ENCODE results near the gene RIPPLY3. TPM values are rescaled to one million over a fixed set of nuclear protein-coding genes. Genes with fewer than 3 reads are reported as not detected.

The RIPPLY3 gene
- total RNA-seq, 2 donors from 2014 or later, result not detected

DNA sequence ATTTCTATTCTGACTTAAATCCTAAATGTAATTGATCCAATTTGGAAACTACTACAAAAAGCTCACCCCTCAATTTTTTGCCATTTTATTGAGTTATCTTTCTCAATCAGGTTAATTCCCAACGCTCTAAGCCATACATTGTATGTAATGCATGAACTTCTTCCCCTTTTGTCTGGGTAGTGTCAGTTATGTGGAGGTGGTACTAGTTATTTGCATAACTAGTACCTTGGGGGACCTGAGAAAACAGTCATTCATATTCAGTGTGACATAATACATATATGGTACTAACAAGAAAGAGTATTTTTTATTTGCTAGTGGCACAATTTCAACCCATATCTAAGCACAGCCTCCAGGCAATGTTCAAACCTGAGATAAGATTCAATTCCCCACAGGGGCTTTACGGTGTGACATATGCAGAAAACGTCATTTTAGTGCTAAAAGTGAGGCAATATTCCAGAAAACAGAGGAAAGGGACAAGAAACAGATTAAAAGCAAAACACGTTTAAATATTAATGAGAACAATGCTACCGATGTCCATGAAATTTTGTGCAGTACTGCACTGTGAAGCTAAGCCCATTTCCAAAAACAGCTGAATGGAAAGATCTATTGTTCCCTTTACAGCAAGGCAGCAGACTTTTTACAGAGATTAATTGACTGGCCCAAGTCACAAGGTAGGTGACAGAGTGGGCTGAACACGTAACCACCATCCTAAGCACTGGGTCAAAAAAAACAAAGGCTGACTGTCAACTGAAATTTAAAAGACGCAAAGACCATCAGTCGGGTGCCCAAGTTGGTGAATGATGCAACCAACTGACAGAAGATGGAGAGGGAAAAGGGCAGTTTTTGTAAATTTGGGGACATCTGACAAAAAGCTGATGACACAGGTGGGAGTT lies 41.4 kb upstream of the RIPPLY3 start:
- no peaks in the 10 kb centered on the region for H3K36me3 ChIP-seq
- no peak for DNase-seq (ENCODE audit: low spot score)
- no peaks in the 10 kb centered on the region for H3K27me3 ChIP-seq
- H3K4me1 ChIP-seq, result peaks cover 0 to 7% of the 10 kb centered on the region in 2 donors
- H3K4me3 ChIP-seq, result no peak overlapping the region
- H3K27ac ChIP-seq, result no peak overlapping the region
- TF ChIP-seq, protein P1, sequence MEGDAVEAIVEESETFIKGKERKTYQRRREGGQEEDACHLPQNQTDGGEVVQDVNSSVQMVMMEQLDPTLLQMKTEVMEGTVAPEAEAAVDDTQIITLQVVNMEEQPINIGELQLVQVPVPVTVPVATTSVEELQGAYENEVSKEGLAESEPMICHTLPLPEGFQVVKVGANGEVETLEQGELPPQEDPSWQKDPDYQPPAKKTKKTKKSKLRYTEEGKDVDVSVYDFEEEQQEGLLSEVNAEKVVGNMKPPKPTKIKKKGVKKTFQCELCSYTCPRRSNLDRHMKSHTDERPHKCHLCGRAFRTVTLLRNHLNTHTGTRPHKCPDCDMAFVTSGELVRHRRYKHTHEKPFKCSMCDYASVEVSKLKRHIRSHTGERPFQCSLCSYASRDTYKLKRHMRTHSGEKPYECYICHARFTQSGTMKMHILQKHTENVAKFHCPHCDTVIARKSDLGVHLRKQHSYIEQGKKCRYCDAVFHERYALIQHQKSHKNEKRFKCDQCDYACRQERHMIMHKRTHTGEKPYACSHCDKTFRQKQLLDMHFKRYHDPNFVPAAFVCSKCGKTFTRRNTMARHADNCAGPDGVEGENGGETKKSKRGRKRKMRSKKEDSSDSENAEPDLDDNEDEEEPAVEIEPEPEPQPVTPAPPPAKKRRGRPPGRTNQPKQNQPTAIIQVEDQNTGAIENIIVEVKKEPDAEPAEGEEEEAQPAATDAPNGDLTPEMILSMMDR (IDR thresholded peaks at IDR 0.05), result no peak
- no peaks in the 10 kb centered on the region for H3K9me3 ChIP-seq

DNA sequence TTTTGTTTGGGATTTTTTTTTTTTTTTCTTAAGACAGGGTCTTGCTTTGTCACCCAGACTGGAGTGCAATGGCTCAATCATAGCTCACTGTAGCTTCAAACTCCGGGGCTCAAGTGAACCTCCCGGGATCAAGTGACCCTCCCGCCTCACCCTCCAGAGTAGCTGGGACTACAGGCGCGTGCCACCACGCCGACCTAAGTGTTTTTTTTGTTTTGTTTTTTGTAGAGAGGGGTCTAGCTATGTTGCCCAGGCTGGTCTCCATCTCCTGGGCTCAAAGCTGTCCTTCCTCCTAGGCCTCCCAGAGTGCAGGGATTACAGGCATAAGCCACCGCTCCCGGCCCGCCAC lies 40.8 kb upstream of the RIPPLY3 start:
- Histone ChIP-seq H3K4me1 (peaks cover 0 to 7% of the 10 kb centered on the region in 2 donors), H3K27ac (peak overlapping the region; percentile 75 to 76), H3K4me3 (peak overlapping the region; percentile 70 to 78), H3K9me3 (no peaks in the 10 kb centered on the region), H3K36me3 (no peaks in the 10 kb centered on the region), H3K27me3 (no peaks in the 10 kb centered on the region)
- TF ChIP-seq, protein P1 (IDR thresholded peaks at IDR 0.05), result no peak
- DNase-seq (ENCODE audit: low spot score), result no peak

DNA sequence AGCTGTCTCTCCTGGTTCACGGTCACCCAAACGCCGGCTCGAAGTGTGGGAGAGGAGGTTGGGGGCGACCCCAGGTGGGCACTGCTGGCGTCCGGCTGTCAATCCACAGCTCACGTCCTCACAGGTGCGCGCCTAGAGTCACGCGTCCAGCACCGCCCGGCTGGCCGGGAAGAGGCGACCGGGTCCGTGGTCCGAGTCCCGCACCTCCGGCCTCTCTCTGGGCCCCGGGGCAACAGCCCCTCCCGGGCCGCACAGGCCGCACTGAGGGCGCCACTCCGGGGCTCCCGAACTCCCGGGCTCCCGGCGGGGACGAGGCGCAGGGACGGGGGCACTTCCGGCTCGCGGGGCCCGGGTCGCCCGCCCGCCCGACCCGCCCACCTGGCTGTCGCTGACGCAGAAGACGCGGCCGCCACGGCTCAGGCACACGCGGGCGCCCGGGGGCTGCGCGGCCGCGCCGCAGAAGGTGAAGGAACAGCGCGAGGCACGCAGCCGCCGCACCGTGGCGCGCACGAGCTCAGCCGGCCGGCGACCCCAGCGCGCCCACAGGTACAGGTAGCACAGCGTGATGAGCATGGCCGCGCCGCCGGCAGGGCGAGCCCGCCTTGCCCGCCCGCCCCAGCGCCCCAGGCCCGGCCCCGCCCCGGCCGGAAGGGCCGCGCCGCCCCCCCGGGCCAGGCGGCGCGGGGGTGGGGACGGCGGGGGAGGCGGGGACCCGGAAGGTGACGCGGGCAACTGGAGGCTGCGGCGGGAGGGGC lies 40.3 kb upstream of the RIPPLY3 start, which contains the start of gene HLCS:
Gene HLCS (minus strand): TSS at position 604 of the 755 bp plus-strand sequence. CDS start 31 bp downstream, at position 573.
- no peaks in the 10 kb centered on the region for H3K36me3 ChIP-seq
- H3K27ac ChIP-seq, result peak within 1 kb of the TSS; percentile 79 to 88
- H3K27me3 ChIP-seq, result no peaks in the 10 kb centered on the region
- no peaks in the 10 kb centered on the region for H3K9me3 ChIP-seq
- peak within 1 kb of the TSS; percentile 70 to 78 for H3K4me3 ChIP-seq
- H3K4me1 ChIP-seq, result peaks cover 0 to 7% of the 10 kb centered on the region in 2 donors
- TF ChIP-seq, protein P1 (IDR thresholded peaks at IDR 0.05), result peak in 1 of 2 donors; percentile 41
- no peak for DNase-seq (ENCODE audit: low spot score)

DNA sequence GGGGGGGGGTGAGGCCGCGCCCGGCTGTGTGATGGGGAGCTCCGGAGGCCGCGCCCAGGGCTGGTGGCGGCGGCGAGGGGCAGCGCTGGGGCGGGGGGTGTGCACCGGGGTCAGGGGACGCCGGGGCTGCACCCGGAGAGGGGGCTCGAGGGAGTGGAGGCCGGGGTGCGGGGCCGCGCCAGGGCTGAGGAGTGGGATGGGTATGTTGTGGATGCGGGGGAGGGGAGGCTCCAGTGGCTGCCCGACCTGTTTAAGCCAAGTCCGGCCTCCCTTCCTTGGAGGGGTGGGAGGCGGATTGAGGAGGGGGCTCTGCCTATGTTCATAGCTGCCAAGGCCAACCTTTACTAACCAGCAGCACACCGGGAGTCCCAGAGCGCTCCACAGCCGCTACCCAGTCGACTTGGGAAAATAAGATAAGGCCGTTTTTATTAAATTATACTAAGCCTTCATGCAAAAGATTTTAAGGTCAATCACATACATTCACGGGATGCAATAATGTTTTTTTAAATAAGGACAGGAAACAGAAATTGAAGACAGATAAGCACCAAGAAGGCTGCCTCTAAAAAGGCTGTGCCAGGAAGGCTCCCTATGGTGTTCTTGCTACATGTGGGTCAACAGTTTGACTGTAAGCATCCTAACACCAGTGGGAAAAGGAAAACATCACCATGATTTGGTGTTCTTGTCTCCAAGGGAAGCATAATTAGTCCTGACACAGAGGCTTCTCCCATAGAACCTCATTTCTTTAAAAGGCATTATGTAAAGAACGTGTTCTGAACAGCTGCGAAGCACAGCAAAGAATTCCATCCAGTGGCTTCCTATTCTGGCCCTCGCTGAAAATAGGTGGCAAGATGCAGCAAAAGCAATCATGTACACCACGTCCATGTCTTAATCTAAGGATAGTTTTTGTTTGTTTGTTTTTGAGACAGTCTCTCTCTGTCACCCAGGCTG lies 39.4 kb upstream of the RIPPLY3 start:
- no peak for DNase-seq (ENCODE audit: low spot score)
- peaks cover 0 to 7% of the 10 kb centered on the region in 2 donors for H3K4me1 ChIP-seq
- peak overlapping the region; percentile 70 to 78 for H3K4me3 ChIP-seq
- no peaks in the 10 kb centered on the region for H3K36me3 ChIP-seq
- H3K27me3 ChIP-seq, result no peaks in the 10 kb centered on the region
- H3K27ac ChIP-seq, result peak overlapping the region; percentile 79 to 88
- TF ChIP-seq, protein P1 (IDR thresholded peaks at IDR 0.05), result no peak
- H3K9me3 ChIP-seq, result no peaks in the 10 kb centered on the region

DNA sequence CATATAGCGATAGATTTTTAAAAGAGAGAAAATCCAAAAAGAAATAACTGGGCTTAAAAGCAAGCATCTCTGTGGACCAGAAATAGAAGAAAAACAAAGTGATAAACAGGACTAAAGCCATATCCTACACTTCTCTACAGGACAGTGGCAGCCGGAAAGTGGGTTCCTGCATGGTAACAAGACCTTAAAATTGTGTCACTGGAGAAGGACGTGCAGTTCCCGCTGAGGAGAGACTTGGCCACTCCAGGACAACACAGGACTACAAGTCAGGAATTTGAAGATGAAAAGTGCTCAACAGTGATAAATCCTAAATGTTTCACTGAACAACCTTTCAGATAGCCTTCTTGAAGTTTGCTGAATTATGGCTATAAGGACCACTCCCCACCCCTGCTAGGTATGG lies 38.1 kb upstream of the RIPPLY3 start:
- Histone ChIP-seq H3K4me1 (peaks cover 0 to 7% of the 10 kb centered on the region in 2 donors), H3K27me3 (no peaks in the 10 kb centered on the region), H3K9me3 (no peaks in the 10 kb centered on the region), H3K27ac (no peak overlapping the region), H3K4me3 (no peak overlapping the region), H3K36me3 (no peaks in the 10 kb centered on the region)
- no peak for DNase-seq (ENCODE audit: low spot score)
- TF ChIP-seq, protein P1 (IDR thresholded peaks at IDR 0.05), result no peak
